ENCODE data around the gene FBXO28.

- TF ChIP-seq POLR2A (IDR thresholded peaks at IDR 0.05) (no peak), CTCF (IDR thresholded peaks at IDR 0.05) (no peak), POLR2AphosphoS5 (IDR thresholded peaks at IDR 0.05) (no peak)
Observed at GRCh38 chr1:224131253-224131652, 17.3 kb downstream of the FBXO28 start.

Data from stomach (tissue), 4 donors.